Activated CD8-positive, alpha-beta memory T cell treated with anti-CD3 and anti-CD28 coated beads for 24 hours (primary cell): ENCODE data around the gene COL5A3.
A peak's percentile ranks its signal among the peaks of the same experiment; 100 is the strongest.
"Not testable (repeated sequence)": the region's sequence is repeated elsewhere in the genome, so short reads cannot be mapped to it uniquely, and the experiment has no call there.

Source experiments
- DNase-seq: peaks from one replicate; pipeline ENCODE4 v3.0.0-alpha.2; 2020

Gene COL5A3

GRCh38 chr19:9934132-9934950 lies 76.0 kb downstream of the COL5A3 start:
- peak; percentile 96 for DNase-seq

- no peak for DNase-seq
Observed at GRCh38 chr19:9932835-9933234, 77.5 kb downstream of the COL5A3 start.

GRCh38 chr19:9931629-9932028 lies 78.7 kb downstream of the COL5A3 start:
- DNase-seq = no peak

GRCh38 chr19:9923440-9923839 lies 86.9 kb downstream of the COL5A3 start:
- no peak for DNase-seq

- not testable (repeated sequence) for DNase-seq
Observed at GRCh38 chr19:9922782-9923379, 87.4 kb downstream of the COL5A3 start.

GRCh38 chr19:9917321-9917720 lies 93.0 kb downstream of the COL5A3 start:
- DNase-seq = no peak

- no peak for DNase-seq
Observed at GRCh38 chr19:9916719-9917118, 93.6 kb downstream of the COL5A3 start.

- peak; percentile 90 for DNase-seq
Observed at GRCh38 chr19:9914315-9915207, 95.7 kb downstream of the COL5A3 start.

GRCh38 chr19:9914001-9914314 lies 96.3 kb downstream of the COL5A3 start:
- no peak for DNase-seq

- DNase-seq = no peak
Observed at GRCh38 chr19:9913237-9914000, 96.9 kb downstream of the COL5A3 start.

- no peak for DNase-seq
Observed at GRCh38 chr19:9912551-9913236, 97.6 kb downstream of the COL5A3 start.

GRCh38 chr19:9911524-9912185 lies 98.6 kb downstream of the COL5A3 start:
- no peak for DNase-seq

GRCh38 chr19:9910625-9911024 lies 99.7 kb downstream of the COL5A3 start:
- DNase-seq = no peak
